T-helper 17 cell (primary cell): ENCODE data around the gene SSU72. TPM values are rescaled to one million over a fixed set of nuclear protein-coding genes. Genes with fewer than 3 reads are reported as not detected.
A peak's percentile ranks its signal among the peaks of the same experiment; 100 is the strongest.

Source experiments
- ATAC-seq: fragments of 150-1000 bp; cut with Tn5 transposase; 2 replicates; pipeline ENCODE4 v1.10.0; 2021; ENCODE audit warnings: mild to moderate bottlenecking, moderate library complexity
- DNase-seq, 3 donors: peaks; one replicate each; pipeline versions ENCODE4 v3.0.0 to v3.0.0-alpha.2; 2020 to 2021
- H3K9me3 ChIP-seq: one replicate; pipeline ENCODE4 v1.7.0; 2013; ENCODE audit warnings: low read length, mild to moderate bottlenecking; ENCODE audit not compliant: control insufficient read depth, poor library complexity, severe bottlenecking
- H3K27ac Mint-ChIP-seq: one replicate; pipeline ENCODE4 v1.8.0; 2022; ENCODE audit warnings: mild to moderate bottlenecking, moderate library complexity, mixed read lengths
- H3K27me3 Mint-ChIP-seq: one replicate; pipeline ENCODE4 v1.8.0; 2022; ENCODE audit warnings: mixed read lengths
- H3K36me3 Mint-ChIP-seq: one replicate; pipeline ENCODE4 v1.8.0; 2022; ENCODE audit warnings: low read depth, mixed read lengths
- H3K4me1 Mint-ChIP-seq: one replicate; pipeline ENCODE4 v1.8.0; 2022; ENCODE audit warnings: mild to moderate bottlenecking, mixed read lengths
- H3K4me3 Mint-ChIP-seq: one replicate; pipeline ENCODE4 v1.8.0; 2022; ENCODE audit warnings: mild to moderate bottlenecking, moderate library complexity, mixed read lengths
- total RNA-seq, 4 donors: library from RNA in 2 of 4; stranded (reverse) in 2 of 4; gene quantifications; one replicate each; pipeline ENCODE4 v1.2.3 and lab custom pipeline; 2022 to 2026

SSU72 gene
- total RNA-seq: 100 to 1,000 TPM in 1 of 2 donors, 10 to 100 TPM in 1; 99.3 to 103 TPM
- 112 to 150 reads per million in 2 donors for total RNA-seq (lab: John Stamatoyannopoulos, UW)

GRCh38 chr1:1574721-1575537 is at the start of gene SSU72:
Gene SSU72, minus strand, starts transcription at chr1:1574863. Its CDS starts 306 bp downstream, at chr1:1574557.
- H3K4me1 Mint-ChIP-seq: peaks cover 18% of the 10 kb centered on the region
- ATAC-seq (peak; percentile 84), DNase-seq (peak; percentile 86 to 89 (median 87))
- no peaks in the 10 kb centered on the region for H3K9me3 ChIP-seq
- H3K27ac Mint-ChIP-seq: peak within 1 kb of the TSS; percentile 99
- H3K36me3 Mint-ChIP-seq: peaks cover 4% of the 10 kb centered on the region
- H3K27me3 Mint-ChIP-seq: no peaks in the 10 kb centered on the region
- H3K4me3 Mint-ChIP-seq: peak within 1 kb of the TSS; percentile 97

- Mint-ChIP-seq H3K4me3 (no peak overlapping the region), H3K27ac (no peak overlapping the region), H3K27me3 (no peaks in the 10 kb centered on the region), H3K4me1 (peaks cover 8% of the 10 kb centered on the region), H3K36me3 (no peaks in the 10 kb centered on the region)
- DNase-seq: no peak
- no peak for ATAC-seq
- no peaks in the 10 kb centered on the region for H3K9me3 ChIP-seq
Measured at GRCh38 chr1:1623631-1624442, 49.2 kb upstream of the SSU72 start.

DNA sequence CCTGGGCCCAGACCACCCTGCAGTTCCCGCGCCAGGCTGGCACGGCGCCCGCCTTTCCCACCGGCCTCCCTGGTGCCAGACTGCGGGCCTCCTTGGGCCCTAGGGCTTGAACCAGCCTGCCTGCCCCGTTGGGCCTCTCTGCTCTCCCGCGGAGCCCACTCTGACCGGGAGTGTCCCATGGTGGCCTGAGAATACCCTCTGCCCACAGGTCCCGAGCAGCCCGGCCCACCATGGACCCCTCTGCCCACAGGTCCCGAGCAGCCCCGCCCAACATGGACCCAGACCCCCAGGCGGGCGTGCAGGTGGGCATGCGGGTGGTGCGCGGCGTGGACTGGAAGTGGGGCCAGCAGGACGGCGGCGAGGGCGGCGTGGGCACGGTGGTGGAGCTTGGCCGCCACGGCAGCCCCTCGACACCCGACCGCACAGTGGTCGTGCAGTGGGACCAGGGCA is 48.5 kb upstream of the SSU72 start:
- no peaks in the 10 kb centered on the region for H3K36me3 Mint-ChIP-seq
- no peak for ATAC-seq
- H3K27ac Mint-ChIP-seq: no peak overlapping the region
- no peak overlapping the region for H3K4me3 Mint-ChIP-seq
- peaks cover 8% of the 10 kb centered on the region for H3K4me1 Mint-ChIP-seq
- H3K9me3 ChIP-seq: no peaks in the 10 kb centered on the region
- H3K27me3 Mint-ChIP-seq: no peaks in the 10 kb centered on the region
- DNase-seq: no peak

- no peaks in the 10 kb centered on the region for H3K9me3 ChIP-seq
- Mint-ChIP-seq H3K27me3 (no peaks in the 10 kb centered on the region), H3K4me1 (peaks cover 8% of the 10 kb centered on the region), H3K36me3 (no peaks in the 10 kb centered on the region), H3K27ac (peak overlapping the region; percentile 73), H3K4me3 (no peak overlapping the region)
- DNase-seq (no peak), ATAC-seq (no peak)
Measured at GRCh38 chr1:1622788-1623094, 48.1 kb upstream of the SSU72 start.

- H3K27ac Mint-ChIP-seq: peak overlapping the region; percentile 73
- no peaks in the 10 kb centered on the region for H3K36me3 Mint-ChIP-seq
- H3K4me3 Mint-ChIP-seq: no peak overlapping the region
- peaks cover 10% of the 10 kb centered on the region for H3K4me1 Mint-ChIP-seq
- DNase-seq (no peak), ATAC-seq (no peak)
- H3K9me3 ChIP-seq: no peaks in the 10 kb centered on the region
- no peaks in the 10 kb centered on the region for H3K27me3 Mint-ChIP-seq
Measured at GRCh38 chr1:1622010-1622787, 47.5 kb upstream of the SSU72 start.

DNA sequence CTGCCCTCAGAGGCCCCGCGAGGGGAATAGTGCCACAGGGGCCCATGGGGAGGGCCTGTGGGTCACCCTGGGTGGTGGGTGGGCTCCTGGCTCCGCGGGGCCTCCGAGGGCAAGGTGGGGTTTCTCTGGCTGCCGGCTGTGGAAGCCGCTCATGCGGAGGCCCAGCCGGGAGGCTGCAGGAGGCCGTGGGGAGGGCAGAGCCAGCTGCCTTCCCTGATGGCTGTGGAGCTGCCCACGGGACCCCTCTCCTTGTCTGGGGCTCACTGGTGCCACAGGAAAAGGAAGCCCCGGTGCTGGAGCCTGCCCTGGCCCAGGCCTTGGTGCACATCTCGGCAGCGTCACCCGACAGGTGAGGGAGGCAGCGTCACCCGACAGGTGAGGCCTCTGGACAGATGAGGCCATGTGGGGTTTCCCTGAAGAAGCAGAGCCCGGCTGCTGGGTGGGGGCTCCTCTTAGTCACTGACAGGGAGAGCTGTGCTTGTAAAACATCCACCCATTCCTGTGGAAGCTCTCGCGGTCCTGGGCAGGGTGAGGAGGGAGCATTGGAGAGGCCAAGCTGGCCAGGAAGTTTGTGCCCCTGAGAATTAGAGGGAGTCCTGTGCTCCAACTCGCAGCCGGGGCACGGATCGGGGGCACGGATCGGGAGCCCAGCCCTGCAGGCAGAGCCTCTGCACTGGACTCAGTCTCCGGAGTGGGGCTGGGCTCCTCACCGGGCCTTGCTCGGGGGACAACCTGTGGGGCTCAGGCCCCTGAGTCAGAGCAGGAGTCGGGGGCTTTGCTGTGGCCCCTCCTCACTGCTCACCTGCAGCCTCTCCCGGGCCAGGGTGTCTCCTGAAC is 46.7 kb upstream of the SSU72 start:
- Mint-ChIP-seq H3K27ac (no peak overlapping the region), H3K27me3 (no peaks in the 10 kb centered on the region), H3K4me1 (peaks cover 15% of the 10 kb centered on the region), H3K4me3 (no peak overlapping the region), H3K36me3 (no peaks in the 10 kb centered on the region)
- DNase-seq: no peak
- no peak for ATAC-seq
- no peaks in the 10 kb centered on the region for H3K9me3 ChIP-seq

- ATAC-seq: no peak
- Mint-ChIP-seq H3K36me3 (no peaks in the 10 kb centered on the region), H3K27ac (no peak overlapping the region), H3K27me3 (no peaks in the 10 kb centered on the region), H3K4me3 (no peak overlapping the region), H3K4me1 (peaks cover 15% of the 10 kb centered on the region)
- no peak for DNase-seq
- no peaks in the 10 kb centered on the region for H3K9me3 ChIP-seq
Measured at GRCh38 chr1:1620433-1621139, 45.9 kb upstream of the SSU72 start.

GRCh38 chr1:1619917-1620361 is 45.3 kb upstream of the SSU72 start:
- peaks cover 14% of the 10 kb centered on the region for H3K4me1 Mint-ChIP-seq
- no peak for DNase-seq
- no peaks in the 10 kb centered on the region for H3K9me3 ChIP-seq
- H3K27me3 Mint-ChIP-seq: no peaks in the 10 kb centered on the region
- H3K4me3 Mint-ChIP-seq: no peak overlapping the region
- no peaks in the 10 kb centered on the region for H3K36me3 Mint-ChIP-seq
- H3K27ac Mint-ChIP-seq: no peak overlapping the region
- no peak for ATAC-seq

- DNase-seq (no peak), ATAC-seq (no peak)
- Mint-ChIP-seq H3K27ac (no peak overlapping the region), H3K36me3 (no peaks in the 10 kb centered on the region), H3K27me3 (no peaks in the 10 kb centered on the region), H3K4me1 (peaks cover 26% of the 10 kb centered on the region), H3K4me3 (no peak overlapping the region)
- H3K9me3 ChIP-seq: no peaks in the 10 kb centered on the region
Measured at GRCh38 chr1:1618396-1619068, 43.9 kb upstream of the SSU72 start.

GRCh38 chr1:1617925-1618324 is 43.3 kb upstream of the SSU72 start:
- no peak overlapping the region for H3K4me3 Mint-ChIP-seq
- H3K4me1 Mint-ChIP-seq: peaks cover 28% of the 10 kb centered on the region

GRCh38 chr1:1617516-1617915 is 42.9 kb upstream of the SSU72 start:
- no peak for ATAC-seq
- Mint-ChIP-seq H3K4me1 (peaks cover 26% of the 10 kb centered on the region), H3K27ac (peak overlapping the region; percentile 57)

More at GRCh38 chr1:1617925-1618324, 43.3 kb upstream of the SSU72 start:
- no peaks in the 10 kb centered on the region for H3K36me3 Mint-ChIP-seq
- ATAC-seq: no peak
- no peak overlapping the region for H3K27ac Mint-ChIP-seq
- DNase-seq: no peak
- H3K9me3 ChIP-seq: no peaks in the 10 kb centered on the region
- no peaks in the 10 kb centered on the region for H3K27me3 Mint-ChIP-seq

More at GRCh38 chr1:1617516-1617915, 42.9 kb upstream of the SSU72 start:
- peak overlapping the region; percentile 83 for H3K4me3 Mint-ChIP-seq
- H3K36me3 Mint-ChIP-seq: no peaks in the 10 kb centered on the region
- no peaks in the 10 kb centered on the region for H3K9me3 ChIP-seq
- H3K27me3 Mint-ChIP-seq: no peaks in the 10 kb centered on the region
- no peak for DNase-seq
